HFFc6 (cell line): ENCODE measurements around the gene SNRNP25. TPM values are rescaled to one million over a fixed set of nuclear protein-coding genes. Genes with fewer than 3 reads are reported as not detected.

Experiments used
- DNase-seq: peaks from one replicate; pipeline ENCODE4 v3.0.0-alpha.2; 2018
- H3K27ac Mint-ChIP-seq: 2 replicates; pipeline ENCODE4 v1.8.0; 2020; ENCODE audit warnings: mild to moderate bottlenecking, mixed read lengths
- H3K27me3 Mint-ChIP-seq: 2 replicates; pipeline ENCODE4 v1.8.0; 2021; ENCODE audit warnings: mild to moderate bottlenecking, moderate library complexity, mixed read lengths; ENCODE audit not compliant: insufficient read depth
- H3K36me3 Mint-ChIP-seq: 2 replicates; pipeline ENCODE4 v1.8.0; 2021; ENCODE audit warnings: low read depth, mixed read lengths
- H3K4me1 Mint-ChIP-seq: 2 replicates; pipeline ENCODE4 v1.8.0; 2020; ENCODE audit warnings: low read depth, mixed read lengths
- H3K4me3 Mint-ChIP-seq: 2 replicates; pipeline ENCODE4 v1.8.0; 2020; ENCODE audit warnings: mild to moderate bottlenecking, moderate library complexity, mixed read lengths
- H3K9me3 Mint-ChIP-seq: 2 replicates; pipeline ENCODE4 v1.8.0; 2020; ENCODE audit warnings: mild to moderate bottlenecking, mixed read lengths
- total RNA-seq, 6 experiments: library from RNA; stranded (reverse); fragmentation: NEBNext Ultra II Directional; extraction: Animal tissue kit (Norgen Biotek cat#: 25700); gene quantifications; 2 replicates in 1 of 6; 3 replicates in 5 of 6; pipeline ENCODE4 v1.2.3, GENCODE V29; 2021
- TF ChIP-seq, protein P1 (sequence below): fragments of 200-600 bp; sonication (generic); IDR thresholded peaks from 2 replicates; pipeline ENCODE4 v1.5.0; 2021; ENCODE audit warnings: antibody characterized with exemption, mild to moderate bottlenecking

SNRNP25 gene
- total RNA-seq, 6 experiments from 2014 or later = 40.3 to 53.1 (median 44.0) TPM

DNA sequence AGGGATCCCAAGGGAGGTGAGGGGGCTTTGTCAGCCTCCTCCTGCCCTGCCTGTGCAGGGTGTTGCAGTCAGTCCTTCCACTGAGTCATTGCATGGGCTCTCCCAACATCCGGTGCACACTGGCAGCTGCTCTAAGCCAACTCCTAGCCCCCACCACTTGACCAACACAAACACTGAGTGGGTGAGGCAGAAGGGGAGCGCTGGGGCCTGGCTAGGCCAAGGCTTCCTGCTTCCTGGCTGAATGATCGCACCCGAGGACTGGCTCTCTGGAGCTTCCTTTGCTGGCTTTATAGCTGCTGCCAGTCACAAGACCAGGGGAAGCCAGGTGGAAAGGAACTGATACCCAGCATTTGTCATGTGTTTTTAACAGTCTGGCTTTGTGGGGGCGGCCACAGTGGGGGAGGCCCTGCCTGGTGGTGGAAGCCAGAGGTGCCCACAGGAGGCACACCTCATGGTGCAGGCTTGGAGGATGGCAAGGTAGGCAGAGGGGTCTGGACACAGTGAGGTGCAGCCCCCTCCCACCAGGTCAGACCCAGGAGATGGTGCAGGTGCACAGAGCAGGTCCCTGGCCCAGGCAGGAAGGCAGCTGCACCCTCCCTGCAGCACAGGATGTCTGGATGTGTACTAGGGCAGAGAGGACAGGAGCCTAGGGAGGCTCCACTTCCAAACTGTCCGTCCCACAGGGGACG is 31.2 kb downstream of the SNRNP25 start:
- H3K36me3 Mint-ChIP-seq = peaks cover 7% of the 10 kb centered on the region
- H3K27ac Mint-ChIP-seq = peak overlapping the region; percentile 89

DNA sequence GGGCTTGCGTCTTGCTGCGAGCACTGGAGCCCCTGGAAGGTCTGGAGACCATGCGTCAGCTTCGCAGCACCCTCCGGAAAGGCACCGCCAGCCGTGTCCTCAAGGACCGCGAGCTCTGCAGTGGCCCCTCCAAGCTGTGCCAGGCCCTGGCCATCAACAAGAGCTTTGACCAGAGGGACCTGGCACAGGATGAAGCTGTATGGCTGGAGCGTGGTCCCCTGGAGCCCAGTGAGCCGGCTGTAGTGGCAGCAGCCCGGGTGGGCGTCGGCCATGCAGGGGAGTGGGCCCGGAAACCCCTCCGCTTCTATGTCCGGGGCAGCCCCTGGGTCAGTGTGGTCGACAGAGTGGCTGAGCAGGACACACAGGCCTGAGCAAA is 31.8 kb downstream of the SNRNP25 start:
- peak overlapping the region; percentile 89 for H3K27ac Mint-ChIP-seq
- H3K9me3 Mint-ChIP-seq = no peaks in the 10 kb centered on the region
- DNase-seq = no peak
- TF ChIP-seq, protein P1, sequence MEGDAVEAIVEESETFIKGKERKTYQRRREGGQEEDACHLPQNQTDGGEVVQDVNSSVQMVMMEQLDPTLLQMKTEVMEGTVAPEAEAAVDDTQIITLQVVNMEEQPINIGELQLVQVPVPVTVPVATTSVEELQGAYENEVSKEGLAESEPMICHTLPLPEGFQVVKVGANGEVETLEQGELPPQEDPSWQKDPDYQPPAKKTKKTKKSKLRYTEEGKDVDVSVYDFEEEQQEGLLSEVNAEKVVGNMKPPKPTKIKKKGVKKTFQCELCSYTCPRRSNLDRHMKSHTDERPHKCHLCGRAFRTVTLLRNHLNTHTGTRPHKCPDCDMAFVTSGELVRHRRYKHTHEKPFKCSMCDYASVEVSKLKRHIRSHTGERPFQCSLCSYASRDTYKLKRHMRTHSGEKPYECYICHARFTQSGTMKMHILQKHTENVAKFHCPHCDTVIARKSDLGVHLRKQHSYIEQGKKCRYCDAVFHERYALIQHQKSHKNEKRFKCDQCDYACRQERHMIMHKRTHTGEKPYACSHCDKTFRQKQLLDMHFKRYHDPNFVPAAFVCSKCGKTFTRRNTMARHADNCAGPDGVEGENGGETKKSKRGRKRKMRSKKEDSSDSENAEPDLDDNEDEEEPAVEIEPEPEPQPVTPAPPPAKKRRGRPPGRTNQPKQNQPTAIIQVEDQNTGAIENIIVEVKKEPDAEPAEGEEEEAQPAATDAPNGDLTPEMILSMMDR = no peak
- peaks cover 10% of the 10 kb centered on the region for H3K27me3 Mint-ChIP-seq
- peaks cover 7% of the 10 kb centered on the region for H3K36me3 Mint-ChIP-seq
- peaks cover 25% of the 10 kb centered on the region for H3K4me1 Mint-ChIP-seq
- no peak overlapping the region for H3K4me3 Mint-ChIP-seq

More for the DNA sequence above, 31.2 kb downstream of the SNRNP25 start:
- DNase-seq = peak; percentile 93
- H3K27me3 Mint-ChIP-seq = peaks cover 9% of the 10 kb centered on the region
- TF ChIP-seq, protein P1 = no peak
- peaks cover 26% of the 10 kb centered on the region for H3K4me1 Mint-ChIP-seq
- peak overlapping the region; percentile 57 for H3K4me3 Mint-ChIP-seq
- H3K9me3 Mint-ChIP-seq = no peaks in the 10 kb centered on the region

DNA sequence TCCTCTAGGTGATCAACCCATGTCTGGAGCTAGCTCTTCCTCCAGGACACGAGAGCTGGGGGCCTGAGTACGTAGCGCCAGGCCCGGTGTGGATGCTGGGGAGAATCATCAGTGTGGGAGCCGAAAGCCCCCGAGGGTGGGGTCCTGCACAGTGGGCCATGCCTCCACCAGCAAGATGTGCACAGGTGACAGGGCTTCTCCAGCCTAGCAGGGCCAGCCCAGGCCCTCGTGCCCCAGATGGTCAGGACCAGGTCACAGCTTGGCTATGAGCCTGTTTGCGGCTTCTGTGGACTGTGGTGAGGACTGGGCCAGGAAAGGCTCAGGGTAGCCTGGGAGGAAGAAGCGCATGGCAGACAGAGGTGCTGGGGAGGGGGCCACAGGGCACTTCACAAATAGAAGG is 32.2 kb downstream of the SNRNP25 start:
- Mint-ChIP-seq H3K36me3 (peaks cover 11% of the 10 kb centered on the region), H3K4me3 (no peak overlapping the region; the same call in 1 of the 2 replicates), H3K27ac (peak overlapping the region; percentile 76), H3K4me1 (peaks cover 25% of the 10 kb centered on the region), H3K9me3 (no peaks in the 10 kb centered on the region), H3K27me3 (peaks cover 10% of the 10 kb centered on the region)
- TF ChIP-seq, protein P1 = no peak
- DNase-seq = no peak

DNA sequence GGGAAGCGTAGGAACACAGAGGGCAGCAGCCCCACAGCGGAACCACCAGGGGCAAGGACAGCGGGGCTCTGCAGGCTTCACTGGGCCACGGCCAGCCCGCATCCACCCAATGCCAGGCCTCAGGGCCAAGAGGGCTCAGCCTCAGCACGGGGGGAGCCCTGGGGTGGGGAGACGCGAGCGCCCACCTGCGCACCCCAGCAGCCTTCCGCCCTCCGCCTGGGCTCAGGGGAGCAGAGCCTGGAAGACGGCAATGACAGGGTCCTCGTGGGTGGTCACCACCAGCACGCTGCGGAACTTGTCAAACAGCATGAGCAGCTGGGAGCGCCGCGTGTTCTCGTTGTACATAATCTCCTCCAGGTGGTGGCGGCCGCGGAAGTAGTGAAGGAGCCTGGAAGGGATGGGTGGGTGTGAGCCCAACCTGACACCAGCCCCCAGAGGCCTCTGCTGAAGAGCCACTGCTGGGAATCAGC is 32.9 kb downstream of the SNRNP25 start:
- Mint-ChIP-seq H3K36me3 (peaks cover 11% of the 10 kb centered on the region), H3K27ac (peak overlapping the region; percentile 76; the same call in 1 of the 2 replicates), H3K4me1 (peaks cover 25% of the 10 kb centered on the region), H3K27me3 (peaks cover 10% of the 10 kb centered on the region), H3K9me3 (no peaks in the 10 kb centered on the region), H3K4me3 (no peak overlapping the region)
- TF ChIP-seq, protein P1 = no peak
- DNase-seq = no peak

DNA sequence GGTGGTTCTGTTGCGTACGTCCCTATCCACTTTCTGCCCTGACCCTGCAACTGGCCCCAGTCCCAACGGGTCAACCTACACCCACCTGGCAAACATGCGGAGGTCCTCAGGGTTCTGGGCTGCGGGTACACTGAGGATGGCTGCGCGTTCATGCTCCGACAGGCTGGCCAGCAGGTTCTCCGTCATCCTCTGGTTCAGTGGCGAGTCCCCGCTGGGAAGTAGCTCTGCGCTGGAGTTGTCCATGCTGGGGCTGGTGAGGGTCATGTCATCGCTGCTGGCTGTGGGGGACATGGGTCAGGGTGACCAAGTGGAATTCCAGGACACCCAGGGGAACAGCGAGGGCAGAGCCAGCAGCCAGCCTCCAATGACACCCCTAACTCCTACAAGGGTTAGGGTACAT is 35.0 kb downstream of the SNRNP25 start:
- Mint-ChIP-seq H3K4me1 (peaks cover 22% of the 10 kb centered on the region), H3K9me3 (no peaks in the 10 kb centered on the region), H3K27me3 (peaks cover 5% of the 10 kb centered on the region), H3K27ac (no peak overlapping the region), H3K4me3 (no peak overlapping the region), H3K36me3 (peaks cover 9% of the 10 kb centered on the region)
- TF ChIP-seq, protein P1 = no peak
- no peak for DNase-seq
